ENCODE measurements around the gene TRIM32.

The TRIM32 gene

DNA sequence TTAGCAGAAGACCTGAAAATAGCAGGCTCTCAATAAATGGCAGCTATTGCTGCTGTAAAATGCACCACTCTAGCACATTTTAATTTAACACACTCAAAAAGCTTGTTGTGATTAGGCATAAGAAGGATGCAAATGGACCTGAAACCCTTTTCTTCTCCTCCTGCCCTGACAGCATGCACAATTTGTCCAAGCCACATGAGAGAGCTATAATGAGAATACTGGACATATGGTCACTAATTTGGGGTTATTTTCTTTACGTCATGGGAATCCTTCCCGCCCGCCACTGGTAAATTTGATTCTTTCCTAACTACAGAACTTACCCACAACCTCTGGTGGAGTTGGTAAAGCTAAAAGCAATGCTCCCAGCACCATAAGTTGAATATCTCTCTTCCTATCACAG, 62.1 kb downstream of the TRIM32 start:
- Histone ChIP-seq H3K9me3 (no peaks in the 10 kb centered on the region), H3K36me3 (no peaks in the 10 kb centered on the region), H3K27ac (no peak overlapping the region), H3K4me3 (ENCODE audit: low read depth in 1 of 2, low read length in 1 of 2) (no peak overlapping the region), H3K4me1 (ENCODE audit: control insufficient read depth in 1 of 2, insufficient read depth in 1 of 2, low read depth in 1 of 2, low read length in 1 of 2) (no peaks in the 10 kb centered on the region), H3K27me3 (no peaks in the 10 kb centered on the region)
- TF ChIP-seq, protein P1, sequence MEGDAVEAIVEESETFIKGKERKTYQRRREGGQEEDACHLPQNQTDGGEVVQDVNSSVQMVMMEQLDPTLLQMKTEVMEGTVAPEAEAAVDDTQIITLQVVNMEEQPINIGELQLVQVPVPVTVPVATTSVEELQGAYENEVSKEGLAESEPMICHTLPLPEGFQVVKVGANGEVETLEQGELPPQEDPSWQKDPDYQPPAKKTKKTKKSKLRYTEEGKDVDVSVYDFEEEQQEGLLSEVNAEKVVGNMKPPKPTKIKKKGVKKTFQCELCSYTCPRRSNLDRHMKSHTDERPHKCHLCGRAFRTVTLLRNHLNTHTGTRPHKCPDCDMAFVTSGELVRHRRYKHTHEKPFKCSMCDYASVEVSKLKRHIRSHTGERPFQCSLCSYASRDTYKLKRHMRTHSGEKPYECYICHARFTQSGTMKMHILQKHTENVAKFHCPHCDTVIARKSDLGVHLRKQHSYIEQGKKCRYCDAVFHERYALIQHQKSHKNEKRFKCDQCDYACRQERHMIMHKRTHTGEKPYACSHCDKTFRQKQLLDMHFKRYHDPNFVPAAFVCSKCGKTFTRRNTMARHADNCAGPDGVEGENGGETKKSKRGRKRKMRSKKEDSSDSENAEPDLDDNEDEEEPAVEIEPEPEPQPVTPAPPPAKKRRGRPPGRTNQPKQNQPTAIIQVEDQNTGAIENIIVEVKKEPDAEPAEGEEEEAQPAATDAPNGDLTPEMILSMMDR (IDR thresholded peaks at IDR 0.05), result no peak

DNA sequence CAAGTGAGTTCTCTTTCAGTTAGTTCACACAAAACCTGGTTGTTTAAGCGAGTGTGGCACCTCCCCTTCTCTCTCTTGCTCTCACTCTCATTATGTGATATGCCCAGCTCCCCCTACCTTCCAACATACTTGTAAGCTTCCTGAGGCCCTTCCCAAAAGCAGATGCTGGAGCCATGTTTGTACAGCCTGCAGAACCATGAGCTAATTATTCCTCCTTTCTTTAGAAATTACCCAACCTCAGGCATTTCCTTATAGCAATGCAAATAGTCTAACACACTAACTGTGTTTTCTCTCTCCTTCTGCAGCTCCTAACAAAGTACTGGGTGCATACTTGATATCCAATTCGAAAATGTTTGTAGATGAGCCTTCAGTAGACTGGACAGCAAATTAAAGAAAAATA, 62.7 kb downstream of the TRIM32 start:
- no peak overlapping the region for H3K4me3 ChIP-seq (ENCODE audit: low read depth in 1 of 2, low read length in 1 of 2)
- H3K36me3 ChIP-seq, result no peaks in the 10 kb centered on the region
- H3K9me3 ChIP-seq, result no peaks in the 10 kb centered on the region
- H3K4me1 ChIP-seq (ENCODE audit: control insufficient read depth in 1 of 2, insufficient read depth in 1 of 2, low read depth in 1 of 2, low read length in 1 of 2), result no peaks in the 10 kb centered on the region
- TF ChIP-seq, protein P1 (IDR thresholded peaks at IDR 0.05), result no peak
- H3K27me3 ChIP-seq, result no peaks in the 10 kb centered on the region
- no peak overlapping the region for H3K27ac ChIP-seq

DNA sequence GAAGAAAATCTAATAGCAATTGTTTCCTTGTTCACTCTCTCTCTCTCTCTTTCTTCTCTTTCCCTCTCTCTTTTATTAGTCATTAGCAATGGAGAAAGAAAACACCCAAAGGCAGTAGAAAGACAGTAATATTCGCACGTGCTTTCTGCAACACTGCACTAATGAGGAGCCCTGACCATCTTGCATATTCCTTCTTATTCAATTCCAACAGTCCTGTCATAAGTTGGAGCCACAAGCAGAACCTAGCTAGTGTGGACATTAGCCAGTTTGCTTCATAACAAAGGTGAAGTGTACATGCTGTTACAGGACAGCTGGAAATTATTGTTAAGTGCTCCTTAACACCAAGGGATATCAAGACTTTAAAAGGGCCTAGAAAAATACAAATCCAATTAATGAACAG, 63.4 kb downstream of the TRIM32 start:
- Histone ChIP-seq H3K27me3 (no peaks in the 10 kb centered on the region), H3K27ac (no peak overlapping the region), H3K4me3 (ENCODE audit: low read depth in 1 of 2, low read length in 1 of 2) (no peak overlapping the region), H3K4me1 (ENCODE audit: control insufficient read depth in 1 of 2, insufficient read depth in 1 of 2, low read depth in 1 of 2, low read length in 1 of 2) (no peaks in the 10 kb centered on the region), H3K36me3 (no peaks in the 10 kb centered on the region), H3K9me3 (no peaks in the 10 kb centered on the region)
- TF ChIP-seq, protein P1 (IDR thresholded peaks at IDR 0.05), result no peak
